DOHH2 (cell line): ENCODE results near the gene RBM26.
"Not testable (repeated sequence)": the region's sequence is repeated elsewhere in the genome, so short reads cannot be mapped to it uniquely, and the experiment has no call there.

ENCODE experiments used
- CTCF ChIP-seq: fragments of 200-600 bp; sonication (generic); IDR thresholded peaks from one replicate; pipeline ENCODE4 v1.5.1; 2014; ENCODE audit warnings: antibody characterized with exemption, mild to moderate bottlenecking, low read depth, low read length; ENCODE audit not compliant: poor library complexity, severe bottlenecking
- EZH2phosphoT487 ChIP-seq: fragments of 200-600 bp; sonication (generic); IDR thresholded peaks from 2 replicates; pipeline ENCODE4 v1.6.1; 2017; ENCODE audit warnings: borderline replicate concordance, mild to moderate bottlenecking, antibody characterized with exemption, low read length, moderate library complexity, mixed read lengths

DNA sequence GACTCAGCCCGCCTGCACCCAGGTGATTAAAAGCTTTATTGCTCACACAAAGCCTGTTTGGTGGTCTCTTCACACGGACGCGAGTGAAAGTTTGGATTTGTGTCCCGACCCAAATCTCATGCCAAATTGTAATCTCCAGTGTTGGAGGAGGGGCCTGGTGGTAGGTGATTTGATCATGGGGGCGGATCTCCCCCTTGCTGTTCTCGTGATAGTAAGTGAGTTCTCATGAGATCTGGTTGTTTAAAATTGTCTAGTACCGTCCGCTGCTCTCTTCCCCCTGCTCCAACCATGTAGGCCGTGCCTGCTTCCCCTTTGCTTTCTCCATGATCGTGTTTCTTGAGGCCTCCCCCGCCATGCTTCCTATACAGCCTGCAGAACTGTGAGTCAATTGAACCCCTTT, 126.3 kb downstream of the RBM26 start:
- TF ChIP-seq CTCF, EZH2phosphoT487: not testable (repeated sequence)
